CD14-positive monocyte (primary cell): ENCODE measurements around the gene PITPNB. TPM values are rescaled to one million over a fixed set of nuclear protein-coding genes. Genes with fewer than 3 reads are reported as not detected.
A peak's percentile ranks its signal among the peaks of the same experiment; 100 is the strongest.

Experiments
- DNase-seq, 3 donors: peaks; one replicate each; pipeline ENCODE4 v3.0.0-alpha.2; 2011 to 2022
- H2AFZ ChIP-seq: 2 replicates; pipeline ENCODE4 v1.6.0; 2012; ENCODE audit warnings: mild to moderate bottlenecking, low read depth, low read length, inconsistent platforms; ENCODE audit not compliant: insufficient read depth, poor library complexity, severe bottlenecking
- H3K27ac ChIP-seq, 2 donors: 1 replicate in 1 of 2; 2 replicates in 1 of 2; pipeline ENCODE4 v1.5.1; 2012 to 2013; ENCODE audit warnings: low read length in 2 of 2, control low read depth in 1 of 2, inconsistent platforms in 1 of 2, low read depth in 1 of 2, mild to moderate bottlenecking in 1 of 2
- H3K27me3 ChIP-seq, 2 donors: one replicate each; pipeline versions ENCODE4 v1.6.0 to v1.6.1; 2011 to 2013; ENCODE audit warnings: low read length in 2 of 2; ENCODE audit not compliant: control insufficient read depth in 2 of 2, insufficient read depth in 2 of 2
- H3K36me3 ChIP-seq, 2 donors: replicated peaks in 1 of 2; 1 replicate in 1 of 2; 2 replicates in 1 of 2; pipeline versions ENCODE4 v1.5.1 to v1.6.1; 2012 to 2013; ENCODE audit warnings: low read length in 2 of 2, control low read depth in 1 of 2, inconsistent platforms in 1 of 2, mild to moderate bottlenecking in 1 of 2; ENCODE audit not compliant: insufficient read depth in 2 of 2, control insufficient read depth in 1 of 2
- H3K4me1 ChIP-seq, 2 donors: 1 replicate in 1 of 2; 2 replicates in 1 of 2; pipeline versions ENCODE4 v1.5.1 to v1.6.1; 2012 to 2013; ENCODE audit warnings: low read length in 2 of 2, control low read depth in 1 of 2, inconsistent platforms in 1 of 2, mild to moderate bottlenecking in 1 of 2, moderate library complexity in 1 of 2; ENCODE audit not compliant: insufficient read depth in 2 of 2, control insufficient read depth in 1 of 2
- H3K4me2 ChIP-seq: replicated peaks from 2 replicates; pipeline ENCODE3; 2012; ENCODE audit warnings: low read length, moderate library complexity, mild to moderate bottlenecking; ENCODE audit not compliant: poor library complexity, severe bottlenecking; ENCODE audit errors: extremely low read depth
- H3K4me3 ChIP-seq, 3 experiments: fragments of 200-600 bp in 1 of 3; sonication (generic) in 1 of 3; replicated peaks in 1 of 3; 1 replicate in 2 of 3; 2 replicates in 1 of 3; pipeline ENCODE4 v1.5.1; 2011 to 2013; ENCODE audit warnings: low read length in 3 of 3, mild to moderate bottlenecking in 3 of 3, control low read depth in 2 of 3, low read depth in 2 of 3, inconsistent platforms in 1 of 3, moderate library complexity in 1 of 3
- H3K79me2 ChIP-seq: 2 replicates; pipeline ENCODE4 v1.6.0; 2012; ENCODE audit warnings: mild to moderate bottlenecking, control low read depth, inconsistent platforms, low read length, moderate library complexity; ENCODE audit not compliant: insufficient read depth
- H3K9ac ChIP-seq: 2 replicates; pipeline ENCODE4 v1.6.0; 2017; ENCODE audit warnings: low read length, mild to moderate bottlenecking; ENCODE audit not compliant: insufficient read depth, poor library complexity, severe bottlenecking
- H3K9me3 ChIP-seq, 2 donors: replicated peaks in 1 of 2; 1 replicate in 1 of 2; 2 replicates in 1 of 2; pipeline versions ENCODE4 v1.5.1 to v1.6.1; 2012 to 2013; ENCODE audit warnings: low read length in 2 of 2, control low read depth in 1 of 2; ENCODE audit not compliant: control insufficient read depth in 1 of 2, insufficient read depth in 1 of 2
- H4K20me1 ChIP-seq: 2 replicates; pipeline ENCODE4 v1.6.0; 2012; ENCODE audit warnings: mild to moderate bottlenecking, low read length, control low read depth, moderate library complexity; ENCODE audit not compliant: insufficient read depth
- H3K27ac Mint-ChIP-seq, 7 donors: one replicate each; pipeline ENCODE4 v1.8.0; 2020; ENCODE audit warnings: mild to moderate bottlenecking in 7 of 7, mixed read lengths in 7 of 7, moderate library complexity in 6 of 7, inconsistent platforms in 2 of 7
- H3K27me3 Mint-ChIP-seq, 3 donors: one replicate each; pipeline ENCODE4 v1.8.0; 2021 to 2022; ENCODE audit warnings: low read depth in 3 of 3, mild to moderate bottlenecking in 3 of 3, mixed read lengths in 3 of 3, moderate library complexity in 3 of 3, inconsistent platforms in 1 of 3
- H3K36me3 Mint-ChIP-seq, 2 donors: one replicate each; pipeline ENCODE4 v1.8.0; 2020; ENCODE audit warnings: mixed read lengths in 2 of 2, inconsistent platforms in 1 of 2, mild to moderate bottlenecking in 1 of 2
- H3K4me1 Mint-ChIP-seq: one replicate; pipeline ENCODE4 v1.8.0; 2020; ENCODE audit warnings: mild to moderate bottlenecking, mixed read lengths
- H3K4me3 Mint-ChIP-seq, 2 donors: one replicate each; pipeline ENCODE4 v1.8.0; 2020; ENCODE audit warnings: mild to moderate bottlenecking in 2 of 2, mixed read lengths in 2 of 2, moderate library complexity in 1 of 2
- H3K9me3 Mint-ChIP-seq, 7 donors: one replicate each; pipeline ENCODE4 v1.8.0; 2020 to 2022; ENCODE audit warnings: mixed read lengths in 7 of 7, mild to moderate bottlenecking in 6 of 7, moderate library complexity in 6 of 7, inconsistent platforms in 2 of 7
- CTCF ChIP-seq: fragments of 200-600 bp; IDR thresholded peaks from one replicate; pipeline ENCODE4 v1.8.0; 2022; ENCODE audit warnings: antibody characterized with exemption, mild to moderate bottlenecking
- WGBS: methylation state at CpG from one replicate; pipeline ENCODE4 v1.1.5; 2013; ENCODE audit warnings: missing lambda C conversion rate; ENCODE audit not compliant: insufficient coverage; 5-methylcytosine and 5-hydroxymethylcytosine counted together
- intact Hi-C, 2 donors: fragments of 100-400 bp; cut with micrococcal nuclease; formaldehyde crosslinking; loops; one replicate each; pipeline versions ENCODE4 v1.15.0 to v1.15.1; 2023
- polyA plus RNA-seq, 3 donors: library from polyadenylated mRNA; depleted of rRNA in 1 of 3; unstranded in 2 of 3; stranded (reverse) in 1 of 3; fragments of 300-500 nt in 2 of 3; fragments of >200 nt in 1 of 3; fragmentation: Illumina TruSeq in 2 of 3; gene quantifications; 1 replicate in 2 of 3; 2 replicates in 1 of 3; pipeline ENCODE4 v1.2.3, GENCODE V29; 2012 to 2021

PITPNB gene
- polyA plus RNA-seq, 3 donors, result 19.2 to 29.1 (median 25.2) TPM

- Histone ChIP-seq H3K4me3 (no peak overlapping the region), H3K79me2 (no peaks in the 10 kb centered on the region), H3K27me3 (no peaks in the 10 kb centered on the region), H3K27ac (no peak overlapping the region), H3K4me2 (no peak overlapping the region), H4K20me1 (no peaks in the 10 kb centered on the region), H3K9me3 (no peaks in the 10 kb centered on the region), H2AFZ (no peak overlapping the region), H3K9ac (no peak overlapping the region), H3K36me3 (no peaks in the 10 kb centered on the region), H3K4me1 (no peaks in the 10 kb centered on the region)
- Mint-ChIP-seq H3K4me3 (no peak overlapping the region), H3K9me3 (peaks cover 0 to 2% (median 0%) of the 10 kb centered on the region in 7 donors), H3K27me3 (no peaks in the 10 kb centered on the region), H3K4me1 (no peaks in the 10 kb centered on the region), H3K36me3 (peaks cover 2 to 6% of the 10 kb centered on the region in 2 donors), H3K27ac (peak overlapping the region in 1 of 7 donors; percentile 1)
- 100% methylated on average over 1 of the region's 3 CpGs for WGBS
- TF ChIP-seq CTCF, result no peak
- DNase-seq, result no peak
- intact Hi-C loops, result no loop called here
Measured at GRCh38 chr22:27930331-27931060, 11.4 kb upstream of the PITPNB start.

- H3K36me3 Mint-ChIP-seq, result peaks cover 7 to 15% of the 10 kb centered on the region in 2 donors
- Histone ChIP-seq H3K4me2 (no peak overlapping the region), H3K4me1 (no peaks in the 10 kb centered on the region), H3K36me3 (peaks cover 0 to 19% of the 10 kb centered on the region in 2 donors), H2AFZ (no peak overlapping the region), H4K20me1 (no peaks in the 10 kb centered on the region), H3K27me3 (no peaks in the 10 kb centered on the region), H3K79me2 (no peaks in the 10 kb centered on the region), H3K9me3 (no peaks in the 10 kb centered on the region), H3K27ac (no peak overlapping the region), H3K4me3 (no peak overlapping the region), H3K9ac (no peak overlapping the region)
- no peak for TF ChIP-seq CTCF
- no peak for DNase-seq
- no CpG with 5 or more reads among the region's 1 CpG for WGBS
- H3K4me3 Mint-ChIP-seq, result no peak overlapping the region
- intact Hi-C loops, result no loop called here
- H3K27me3 Mint-ChIP-seq, result no peaks in the 10 kb centered on the region
- H3K9me3 Mint-ChIP-seq, result peaks cover 0 to 2% (median 0%) of the 10 kb centered on the region in 7 donors
- peaks cover 2% of the 10 kb centered on the region for H3K4me1 Mint-ChIP-seq
- H3K27ac Mint-ChIP-seq, result no peak overlapping the region
Measured at GRCh38 chr22:27927608-27928007, 8.6 kb upstream of the PITPNB start.
